RKO (cell line): ENCODE measurements around the gene PARD3B.
"Not testable (repeated sequence)": the region's sequence is repeated elsewhere in the genome, so short reads cannot be mapped to it uniquely, and the experiment has no call there.

Experiments
- DNase-seq: peaks from one replicate; pipeline ENCODE4 v3.0.0-alpha.2; 2016; ENCODE audit warnings: low spot score

Gene PARD3B

DNA sequence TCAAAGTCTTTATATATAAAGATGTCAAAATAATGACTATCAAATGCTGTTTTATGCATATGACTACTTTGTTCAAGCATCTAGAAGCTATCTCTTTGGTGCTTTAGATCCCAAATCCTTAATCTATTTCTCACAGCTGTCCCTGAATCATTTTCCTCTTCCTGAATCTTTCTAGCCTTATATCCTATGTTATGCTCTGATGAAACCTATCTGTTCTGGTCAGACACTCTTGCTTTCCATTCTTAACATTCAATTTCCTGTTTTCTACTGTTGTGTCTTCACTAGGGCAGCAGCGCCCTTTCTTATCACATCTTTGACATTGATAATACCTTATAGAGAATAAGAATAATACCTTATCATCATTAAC, 6.3 kb upstream of the PARD3B start:
- DNase-seq: no peak

- DNase-seq: no peak
Observed at GRCh38 chr2:204541637-204542036, 3.6 kb upstream of the PARD3B start.

DNA sequence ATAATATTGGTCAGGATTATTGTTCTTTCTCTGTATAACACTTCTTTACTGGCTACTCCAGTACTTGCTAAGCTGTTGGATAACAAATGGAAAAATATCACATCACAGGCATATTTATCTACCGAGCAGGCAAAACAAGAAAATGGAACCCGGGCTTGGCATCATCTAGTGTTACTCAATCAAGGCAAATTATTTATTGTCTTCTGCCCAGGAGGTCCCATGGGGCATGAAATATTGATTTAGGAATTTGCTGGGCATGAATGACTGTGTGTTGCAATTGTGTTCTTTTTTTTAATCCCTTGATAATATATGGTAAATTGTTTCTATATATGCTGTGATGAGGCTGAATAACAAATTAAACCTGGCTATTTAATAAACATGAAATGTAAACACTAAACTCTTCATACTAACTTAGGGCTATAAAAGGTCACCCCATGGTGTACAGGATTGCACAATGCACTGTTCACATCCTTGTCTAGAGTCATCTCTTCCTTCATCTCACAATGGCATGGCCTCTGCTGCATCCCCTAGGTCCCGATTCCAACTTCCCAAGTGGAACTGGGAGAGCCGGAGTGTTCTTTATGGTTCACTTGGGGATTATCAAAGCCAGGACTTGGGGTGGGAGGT, 2.2 kb upstream of the PARD3B start:
- DNase-seq: no peak

- DNase-seq: peak; percentile 23
Observed at GRCh38 chr2:204545861-204546735, 823 bp downstream of the PARD3B start.

- DNase-seq: no peak
Observed at GRCh38 chr2:204550751-204551511, 5.7 kb downstream of the PARD3B start.

DNA sequence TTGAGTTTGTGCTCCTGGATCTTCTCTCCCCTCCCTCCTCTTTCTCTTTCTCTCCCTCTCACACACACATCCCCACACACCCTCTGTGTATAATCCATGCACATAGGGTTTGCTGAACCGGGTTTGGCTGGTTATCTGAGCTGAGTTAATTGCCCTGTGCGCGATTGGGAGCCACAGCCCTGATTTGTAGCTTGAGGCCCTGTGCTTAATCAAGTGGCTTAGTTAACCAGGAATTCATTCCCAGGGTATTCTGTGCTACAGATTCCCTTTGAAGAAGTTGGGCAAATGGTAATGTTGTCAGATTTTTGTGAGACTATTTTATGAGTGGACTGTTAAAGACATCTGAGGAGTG, 6.2 kb downstream of the PARD3B start:
- DNase-seq: no peak

- no peak for DNase-seq
Observed at GRCh38 chr2:204557604-204558003, 12.3 kb downstream of the PARD3B start.

GRCh38 chr2:204559358-204559757, 14.1 kb downstream of the PARD3B start:
- not testable (repeated sequence) for DNase-seq

DNA sequence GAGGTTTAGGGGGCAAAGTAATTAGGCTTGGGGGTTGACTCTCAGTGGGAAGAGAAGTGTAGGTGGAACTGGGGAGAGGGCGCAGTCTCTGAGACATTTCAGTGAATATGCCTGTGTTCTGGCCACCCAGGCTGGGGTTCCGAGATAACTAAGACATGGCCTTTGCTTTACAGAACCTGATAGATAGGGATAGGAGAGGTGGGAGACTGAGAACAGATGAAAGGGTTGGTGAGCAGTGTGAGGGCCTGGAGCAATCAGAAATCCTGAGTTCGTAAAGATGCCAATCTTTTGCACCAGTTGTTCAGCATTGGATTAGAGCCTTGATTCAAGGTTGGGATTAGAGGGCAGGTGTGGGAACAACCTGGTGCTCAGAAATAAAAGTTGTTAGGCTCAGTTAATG, 15.6 kb downstream of the PARD3B start:
- no peak for DNase-seq

- no peak for DNase-seq
Observed at GRCh38 chr2:204561771-204562170, 16.5 kb downstream of the PARD3B start.

- DNase-seq: no peak
Observed at GRCh38 chr2:204566439-204566838, 21.2 kb downstream of the PARD3B start.

DNA sequence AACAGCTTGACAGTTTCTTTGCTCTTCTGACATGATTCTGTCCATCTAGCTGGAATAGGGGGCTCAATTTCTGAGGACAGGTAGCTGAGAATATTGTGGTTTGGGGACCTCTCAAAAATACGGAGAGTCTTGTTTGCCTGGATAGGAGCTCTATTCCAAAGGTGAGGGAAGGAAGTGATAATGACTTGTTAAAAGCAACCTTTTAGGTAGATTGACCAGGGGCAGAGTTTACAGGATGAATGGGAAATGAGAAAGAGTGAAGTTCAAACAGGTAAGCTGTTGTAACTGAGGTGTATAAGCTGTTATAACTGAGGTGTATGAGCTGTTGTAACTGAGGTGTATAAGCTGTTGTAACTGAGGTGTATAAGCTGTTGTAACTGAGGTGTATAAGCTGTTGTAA, 25.1 kb downstream of the PARD3B start:
- DNase-seq: no peak

DNA sequence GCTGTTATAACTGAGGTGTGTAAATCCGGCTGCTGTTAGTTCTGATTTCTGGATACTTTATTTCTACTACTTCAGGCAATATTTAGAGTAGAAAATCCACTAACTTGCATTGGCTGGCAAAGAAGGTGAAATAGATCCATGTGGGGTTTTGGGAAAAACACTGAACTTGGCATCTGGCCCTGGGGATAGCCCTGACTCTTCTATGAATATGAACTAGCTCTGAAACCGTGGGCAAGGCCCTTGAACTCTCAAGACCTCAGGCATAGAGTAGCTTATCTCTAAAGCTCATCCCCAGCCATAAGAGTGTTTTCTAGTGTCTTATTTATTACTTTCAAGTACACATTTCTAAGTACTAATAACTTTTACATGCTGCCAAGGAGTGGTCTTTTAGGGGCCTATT, 25.8 kb downstream of the PARD3B start:
- DNase-seq: no peak

GRCh38 chr2:204571911-204572310, 26.6 kb downstream of the PARD3B start:
- DNase-seq: no peak

GRCh38 chr2:204573221-204573620, 27.9 kb downstream of the PARD3B start:
- DNase-seq: no peak

GRCh38 chr2:204574486-204574885, 29.2 kb downstream of the PARD3B start:
- DNase-seq: no peak

GRCh38 chr2:204575463-204575862, 30.2 kb downstream of the PARD3B start:
- DNase-seq: no peak

- DNase-seq: no peak
Observed at GRCh38 chr2:204576362-204576979, 31.2 kb downstream of the PARD3B start.

GRCh38 chr2:204578928-204579598, 33.8 kb downstream of the PARD3B start:
- no peak for DNase-seq

DNA sequence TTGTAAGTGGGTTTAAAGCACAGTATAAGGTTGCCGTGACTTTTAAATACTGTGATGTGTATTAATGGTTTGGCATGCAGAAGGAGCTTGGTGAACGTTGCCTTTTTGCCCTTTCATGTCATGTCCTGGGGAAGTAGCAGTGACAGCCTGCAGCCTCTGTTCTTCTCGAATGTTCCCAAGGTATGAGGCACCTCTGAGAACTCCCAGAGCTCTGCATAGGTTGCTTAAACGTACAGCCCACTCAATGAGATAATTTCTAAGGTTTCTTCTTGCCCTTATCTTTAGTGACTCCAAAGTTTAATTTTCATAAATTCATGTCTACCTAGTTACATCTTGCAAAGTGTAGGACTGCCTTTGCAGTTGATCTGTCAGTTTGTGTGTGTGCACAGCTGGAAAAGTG, 36.7 kb downstream of the PARD3B start:
- no peak for DNase-seq

GRCh38 chr2:204583773-204584172, 38.5 kb downstream of the PARD3B start:
- no peak for DNase-seq

- no peak for DNase-seq
Observed at GRCh38 chr2:204585930-204586329, 40.7 kb downstream of the PARD3B start.
